SU-DHL-6 (cell line): ENCODE data around the gene B4GALT6.

Experiments
- EZH2phosphoT487 ChIP-seq: fragments of 200-600 bp; sonication (generic), shearing (Covaris generic); conservative IDR thresholded peaks from 2 replicates; pipeline ENCODE4 v1.6.1; 2018; ENCODE audit warnings: mild to moderate bottlenecking, antibody characterized with exemption, low read length, moderate library complexity, mixed read lengths
- TF ChIP-seq, protein P1 (sequence below): fragments of 200-600 bp; sonication (generic); IDR thresholded peaks from one replicate; pipeline ENCODE4 v1.5.1; 2017; ENCODE audit warnings: antibody characterized with exemption, mild to moderate bottlenecking, low read length, moderate library complexity; ENCODE audit not compliant: insufficient read depth, poor library complexity, severe bottlenecking

DNA sequence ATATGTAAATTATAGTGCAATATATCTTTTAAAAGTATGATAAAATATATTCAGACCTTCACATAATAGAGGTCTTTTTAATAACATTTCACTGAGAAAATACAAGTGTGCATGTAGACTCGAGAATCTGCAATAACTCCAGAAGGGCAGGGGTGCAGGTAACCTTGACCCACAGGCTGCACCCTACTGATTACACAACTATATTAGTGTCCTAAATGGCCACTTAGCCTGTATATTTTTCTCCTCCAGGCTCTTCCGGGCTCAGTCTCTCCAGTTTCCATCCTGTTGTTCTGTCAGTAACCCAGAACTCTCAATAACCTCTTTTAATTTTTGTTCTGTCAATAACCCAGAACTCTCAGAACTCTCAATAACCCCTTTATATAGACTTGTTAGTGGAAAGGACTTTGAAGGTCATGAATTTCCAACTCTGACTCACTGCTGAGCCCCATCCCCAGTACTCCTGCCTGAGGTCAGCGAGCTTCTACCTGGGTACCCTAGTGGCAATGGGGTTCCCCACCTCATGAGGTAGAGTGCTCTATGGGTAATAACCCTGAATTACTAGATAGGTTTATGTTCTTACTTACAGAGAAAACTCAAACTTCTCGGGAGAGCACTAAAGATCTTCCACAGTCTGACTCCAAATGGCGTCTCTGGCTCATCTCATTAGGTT, 101.1 kb downstream of the B4GALT6 start:
- TF ChIP-seq, protein P1, sequence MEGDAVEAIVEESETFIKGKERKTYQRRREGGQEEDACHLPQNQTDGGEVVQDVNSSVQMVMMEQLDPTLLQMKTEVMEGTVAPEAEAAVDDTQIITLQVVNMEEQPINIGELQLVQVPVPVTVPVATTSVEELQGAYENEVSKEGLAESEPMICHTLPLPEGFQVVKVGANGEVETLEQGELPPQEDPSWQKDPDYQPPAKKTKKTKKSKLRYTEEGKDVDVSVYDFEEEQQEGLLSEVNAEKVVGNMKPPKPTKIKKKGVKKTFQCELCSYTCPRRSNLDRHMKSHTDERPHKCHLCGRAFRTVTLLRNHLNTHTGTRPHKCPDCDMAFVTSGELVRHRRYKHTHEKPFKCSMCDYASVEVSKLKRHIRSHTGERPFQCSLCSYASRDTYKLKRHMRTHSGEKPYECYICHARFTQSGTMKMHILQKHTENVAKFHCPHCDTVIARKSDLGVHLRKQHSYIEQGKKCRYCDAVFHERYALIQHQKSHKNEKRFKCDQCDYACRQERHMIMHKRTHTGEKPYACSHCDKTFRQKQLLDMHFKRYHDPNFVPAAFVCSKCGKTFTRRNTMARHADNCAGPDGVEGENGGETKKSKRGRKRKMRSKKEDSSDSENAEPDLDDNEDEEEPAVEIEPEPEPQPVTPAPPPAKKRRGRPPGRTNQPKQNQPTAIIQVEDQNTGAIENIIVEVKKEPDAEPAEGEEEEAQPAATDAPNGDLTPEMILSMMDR = no peak
- no peak for TF ChIP-seq EZH2phosphoT487
